Measurements from ENCODE around the gene NOL9. TPM values are rescaled to one million over a fixed set of nuclear protein-coding genes. Genes with fewer than 3 reads are reported as not detected.

Gene NOL9
- total and polyA plus RNA-seq, 2 of the 13 experiments (the other 11 are each of a cell fraction or from before 2014, with no cell fraction given) = 18.0 to 24.7 TPM

GRCh38 chr1:6486433-6487011, 67.8 kb downstream of the NOL9 start (continued):
- no peak for TF ChIP-seq SCMH1 (CRISPR knock-in tag; IDR thresholded peaks at IDR 0.05; ENCODE audit: borderline replicate concordance)
- TF ChIP-seq RFX1 (IDR thresholded peaks at IDR 0.05) = no peak
- no peak for TF ChIP-seq ZFP36L1 (CRISPR knock-in tag; IDR thresholded peaks at IDR 0.05)
- no peak for TF ChIP-seq AHR (CRISPR knock-in tag; IDR thresholded peaks at IDR 0.05)
- no peak for TF ChIP-seq ZNF766 (CRISPR knock-in tag; IDR thresholded peaks at IDR 0.05; ENCODE audit: borderline replicate concordance)
- no peak for TF ChIP-seq HOXD1 (CRISPR knock-in tag; IDR thresholded peaks at IDR 0.05)
- TF ChIP-seq ZNF335 (CRISPR knock-in tag; IDR thresholded peaks at IDR 0.05) = no peak
- peak; percentile 19 for TF ChIP-seq YY1 (IDR thresholded peaks at IDR 0.05; ENCODE audit: insufficient read depth, insufficient replicate concordance, low read depth, low read length)
- TF ChIP-seq MEIS1 (CRISPR knock-in tag; IDR thresholded peaks at IDR 0.05; ENCODE audit: borderline replicate concordance) = no peak; the same call in 1 of the 2 replicates
- TF ChIP-seq SMC3 (IDR thresholded peaks at IDR 0.05; ENCODE audit: low read length) = peak; percentile 63
- TF ChIP-seq ZSCAN31 (CRISPR knock-in tag; IDR thresholded peaks at IDR 0.05; ENCODE audit: low read depth) = no peak
- no peak for TF ChIP-seq ZMYM2 (CRISPR knock-in tag; IDR thresholded peaks at IDR 0.05)
- TF ChIP-seq FOSL1 (CRISPR knock-in tag; IDR thresholded peaks at IDR 0.05; ENCODE audit: borderline replicate concordance) = no peak
- no peak for TF ChIP-seq ZNF383 (CRISPR knock-in tag; IDR thresholded peaks at IDR 0.05; ENCODE audit: borderline replicate concordance)
- TF ChIP-seq FOSL2 (CRISPR knock-in tag; IDR thresholded peaks at IDR 0.05) = 0 out of 2 replicates have a peak, but pooled peaks have one; percentile 7
- TF ChIP-seq SOX13 (IDR thresholded peaks at IDR 0.05) = no peak
- TF ChIP-seq SOX13 (CRISPR knock-in tag; conservative IDR thresholded peaks at IDR 0.05 in 1 of 2, IDR thresholded peaks at IDR 0.05 in 1 of 2) = no peak
- TF ChIP-seq ZNF143 (CRISPR knock-in tag; IDR thresholded peaks at IDR 0.05) = no peak
- no peak for TF ChIP-seq SETDB1 (CRISPR knock-in tag; IDR thresholded peaks at IDR 0.05; ENCODE audit: borderline replicate concordance)
- TF ChIP-seq ZC3H13 (CRISPR knock-in tag; IDR thresholded peaks at IDR 0.05) = no peak
- TF ChIP-seq MEIS2 (CRISPR knock-in tag; IDR thresholded peaks at IDR 0.05) = no peak
- no peak for TF ChIP-seq ZNF788 (CRISPR knock-in tag; IDR thresholded peaks at IDR 0.05; ENCODE audit: borderline replicate concordance)
- no peak for TF ChIP-seq ZNF644 (CRISPR knock-in tag; IDR thresholded peaks at IDR 0.05; ENCODE audit: low read depth)
- no peak for TF ChIP-seq CBX5 (CRISPR knock-in tag; IDR thresholded peaks at IDR 0.05; ENCODE audit: borderline replicate concordance)
- no peak for TF ChIP-seq NFYC (CRISPR knock-in tag; IDR thresholded peaks at IDR 0.05)
- TF ChIP-seq HOXA3 (CRISPR knock-in tag; IDR thresholded peaks at IDR 0.05) = 0 out of 2 replicates have a peak, but pooled peaks have one; percentile 24
- no peak for TF ChIP-seq DNMT3B (CRISPR knock-in tag; conservative IDR thresholded peaks at IDR 0.05)
- TF ChIP-seq NCOA1 (CRISPR knock-in tag; IDR thresholded peaks at IDR 0.05) = no peak
- no peak for TF ChIP-seq DMAP1 (CRISPR knock-in tag; IDR thresholded peaks at IDR 0.05)
- no peak for TF ChIP-seq TOPORS (CRISPR knock-in tag; IDR thresholded peaks at IDR 0.05)
- TF ChIP-seq ZNF121 (CRISPR knock-in tag; IDR thresholded peaks at IDR 0.05) = peak; percentile 13; the same call in 1 of the 2 replicates
- TF ChIP-seq GATAD2A (CRISPR knock-in tag; IDR thresholded peaks at IDR 0.05) = peak; percentile 63
- TF ChIP-seq GMEB1 (CRISPR knock-in tag; IDR thresholded peaks at IDR 0.05; ENCODE audit: borderline replicate concordance) = no peak
